Astrocyte (in vitro differentiated cells and primary cell): ENCODE results near the gene HOXB6. TPM values are rescaled to one million over a fixed set of nuclear protein-coding genes. Genes with fewer than 3 reads are reported as not detected.

Experiments used
- DNase-seq: peaks from one replicate; pipeline ENCODE4 v3.0.0-alpha.2; 2010; ENCODE audit warnings: low read depth
- FAIRE-seq: peaks from 2 replicates; lab custom pipeline; 2011; peaks lifted over from hg19 to GRCh38; lab: Jason Lieb, UNC
- H2AFZ ChIP-seq: 2 replicates; pipeline ENCODE4 v1.6.0; 2012; ENCODE audit warnings: low read depth, low read length, inconsistent platforms
- H3K27ac ChIP-seq: 2 replicates; pipeline ENCODE4 v1.5.1; 2011; ENCODE audit warnings: low read depth, low read length, inconsistent platforms
- H3K27me3 ChIP-seq: 2 replicates; pipeline ENCODE4 v1.6.0; 2011; ENCODE audit warnings: low read length, inconsistent platforms; ENCODE audit not compliant: insufficient read depth
- H3K36me3 ChIP-seq: 2 replicates; pipeline ENCODE4 v1.5.1; 2011; ENCODE audit warnings: low read length, inconsistent platforms; ENCODE audit not compliant: insufficient read depth
- H3K4me1 ChIP-seq: 2 replicates; pipeline ENCODE4 v1.5.1; 2011; ENCODE audit warnings: low read length, inconsistent platforms; ENCODE audit not compliant: insufficient read depth
- H3K4me2 ChIP-seq: 2 replicates; pipeline ENCODE4 v1.6.0; 2012; ENCODE audit warnings: low read length, inconsistent platforms
- H3K4me3 ChIP-seq: 2 replicates; pipeline ENCODE4 v1.5.1; 2011; ENCODE audit warnings: low read depth, mild to moderate bottlenecking, low read length, inconsistent platforms; ENCODE audit not compliant: insufficient read depth
- H3K79me2 ChIP-seq: 2 replicates; pipeline ENCODE4 v1.6.0; 2012; ENCODE audit warnings: mild to moderate bottlenecking, low read length, inconsistent platforms; ENCODE audit not compliant: insufficient read depth
- H3K9ac ChIP-seq: 2 replicates; pipeline ENCODE4 v1.6.0; 2012; ENCODE audit warnings: mild to moderate bottlenecking, low read length, inconsistent platforms
- H3K9me3 ChIP-seq: 2 replicates; pipeline ENCODE4 v1.5.1; 2012; ENCODE audit warnings: low read depth, mild to moderate bottlenecking, low read length, inconsistent platforms; ENCODE audit not compliant: insufficient read depth
- H4K20me1 ChIP-seq: 2 replicates; pipeline ENCODE4 v1.6.0; 2012; ENCODE audit warnings: low read length, inconsistent platforms; ENCODE audit not compliant: insufficient read depth
- H3K27ac Mint-ChIP-seq: one replicate; pipeline ENCODE4 v1.8.0; 2021; ENCODE audit warnings: mild to moderate bottlenecking, mixed read lengths; ENCODE audit not compliant: unreplicated experiment
- H3K27me3 Mint-ChIP-seq: one replicate; pipeline ENCODE4 v1.8.0; 2021; ENCODE audit warnings: low read depth, mixed read lengths; ENCODE audit not compliant: unreplicated experiment
- H3K36me3 Mint-ChIP-seq: one replicate; pipeline ENCODE4 v1.8.0; 2021; ENCODE audit warnings: low read depth, mixed read lengths; ENCODE audit not compliant: unreplicated experiment
- H3K4me1 Mint-ChIP-seq: one replicate; pipeline ENCODE4 v1.8.0; 2021; ENCODE audit warnings: low read depth, mixed read lengths; ENCODE audit not compliant: unreplicated experiment
- H3K4me3 Mint-ChIP-seq: one replicate; pipeline ENCODE4 v1.8.0; 2021; ENCODE audit warnings: mild to moderate bottlenecking, moderate library complexity, mixed read lengths; ENCODE audit not compliant: unreplicated experiment
- H3K9me3 Mint-ChIP-seq: one replicate; pipeline ENCODE4 v1.8.0; 2021; ENCODE audit warnings: mild to moderate bottlenecking, mixed read lengths; ENCODE audit not compliant: unreplicated experiment
- EZH2 ChIP-seq: IDR thresholded peaks from 2 replicates; pipeline ENCODE4 v1.6.1; 2012; ENCODE audit warnings: mild to moderate bottlenecking, low read length, inconsistent platforms; ENCODE audit not compliant: insufficient read depth
- total RNA-seq: library from RNA; stranded (reverse); gene quantifications from 2 replicates; pipeline ENCODE4 v1.2.1, GENCODE V29; 2021
- TF ChIP-seq, protein P1 (sequence below): IDR thresholded peaks from 2 replicates; pipeline ENCODE4 v1.5.1; 2011; ENCODE audit warnings: low read depth, mild to moderate bottlenecking, inconsistent platforms, low read length, moderate library complexity; ENCODE audit not compliant: insufficient read depth

The HOXB6 gene
- total RNA-seq, 1 donor from 2014 or later: not detected

GRCh38 chr17:48569674-48570324 lies 35.0 kb downstream of the HOXB6 start:
- Histone ChIP-seq H3K27me3 (peaks cover 95% of the 10 kb centered on the region), H3K79me2 (peaks cover 98% of the 10 kb centered on the region), H3K9me3 (no peaks in the 10 kb centered on the region), H3K36me3 (no peaks in the 10 kb centered on the region), H3K27ac (peak overlapping the region; percentile 77), H3K4me2 (peak overlapping the region; percentile 80), H3K4me3 (no peak overlapping the region), H2AFZ (no peak overlapping the region), H4K20me1 (no peaks in the 10 kb centered on the region), H3K4me1 (peaks cover 25% of the 10 kb centered on the region), H3K9ac (peak overlapping the region; percentile 82)
- Mint-ChIP-seq H3K4me3 (no peak overlapping the region), H3K27me3 (no peaks in the 10 kb centered on the region), H3K9me3 (peaks cover 9% of the 10 kb centered on the region), H3K27ac (no peak overlapping the region), H3K4me1 (no peaks in the 10 kb centered on the region), H3K36me3 (no peaks in the 10 kb centered on the region)
- FAIRE-seq (no peak), DNase-seq (no peak)
- TF ChIP-seq, protein P1, sequence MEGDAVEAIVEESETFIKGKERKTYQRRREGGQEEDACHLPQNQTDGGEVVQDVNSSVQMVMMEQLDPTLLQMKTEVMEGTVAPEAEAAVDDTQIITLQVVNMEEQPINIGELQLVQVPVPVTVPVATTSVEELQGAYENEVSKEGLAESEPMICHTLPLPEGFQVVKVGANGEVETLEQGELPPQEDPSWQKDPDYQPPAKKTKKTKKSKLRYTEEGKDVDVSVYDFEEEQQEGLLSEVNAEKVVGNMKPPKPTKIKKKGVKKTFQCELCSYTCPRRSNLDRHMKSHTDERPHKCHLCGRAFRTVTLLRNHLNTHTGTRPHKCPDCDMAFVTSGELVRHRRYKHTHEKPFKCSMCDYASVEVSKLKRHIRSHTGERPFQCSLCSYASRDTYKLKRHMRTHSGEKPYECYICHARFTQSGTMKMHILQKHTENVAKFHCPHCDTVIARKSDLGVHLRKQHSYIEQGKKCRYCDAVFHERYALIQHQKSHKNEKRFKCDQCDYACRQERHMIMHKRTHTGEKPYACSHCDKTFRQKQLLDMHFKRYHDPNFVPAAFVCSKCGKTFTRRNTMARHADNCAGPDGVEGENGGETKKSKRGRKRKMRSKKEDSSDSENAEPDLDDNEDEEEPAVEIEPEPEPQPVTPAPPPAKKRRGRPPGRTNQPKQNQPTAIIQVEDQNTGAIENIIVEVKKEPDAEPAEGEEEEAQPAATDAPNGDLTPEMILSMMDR: no peak

GRCh38 chr17:48569240-48569582 lies 35.6 kb downstream of the HOXB6 start:
- peak overlapping the region; percentile 35 for H3K4me3 ChIP-seq
- peak overlapping the region; percentile 86 for H3K4me2 ChIP-seq
- H3K27ac Mint-ChIP-seq: no peak overlapping the region
- FAIRE-seq (no peak), DNase-seq (no peak)
- peaks cover 93% of the 10 kb centered on the region for H3K27me3 ChIP-seq
- no peaks in the 10 kb centered on the region for H3K27me3 Mint-ChIP-seq
- H3K4me1 ChIP-seq: peaks cover 21% of the 10 kb centered on the region
- no peaks in the 10 kb centered on the region for H3K9me3 ChIP-seq
- no peaks in the 10 kb centered on the region for H3K36me3 ChIP-seq
- peak overlapping the region; percentile 82 for H3K9ac ChIP-seq
- H3K79me2 ChIP-seq: peaks cover 96% of the 10 kb centered on the region
- H2AFZ ChIP-seq: no peak overlapping the region
- H4K20me1 ChIP-seq: no peaks in the 10 kb centered on the region
- H3K9me3 Mint-ChIP-seq: peaks cover 9% of the 10 kb centered on the region
- H3K4me1 Mint-ChIP-seq: no peaks in the 10 kb centered on the region
- no peaks in the 10 kb centered on the region for H3K36me3 Mint-ChIP-seq
- H3K27ac ChIP-seq: peak overlapping the region; percentile 52
- TF ChIP-seq, protein P1: no peak
- no peak for TF ChIP-seq EZH2
- H3K4me3 Mint-ChIP-seq: no peak overlapping the region

DNA sequence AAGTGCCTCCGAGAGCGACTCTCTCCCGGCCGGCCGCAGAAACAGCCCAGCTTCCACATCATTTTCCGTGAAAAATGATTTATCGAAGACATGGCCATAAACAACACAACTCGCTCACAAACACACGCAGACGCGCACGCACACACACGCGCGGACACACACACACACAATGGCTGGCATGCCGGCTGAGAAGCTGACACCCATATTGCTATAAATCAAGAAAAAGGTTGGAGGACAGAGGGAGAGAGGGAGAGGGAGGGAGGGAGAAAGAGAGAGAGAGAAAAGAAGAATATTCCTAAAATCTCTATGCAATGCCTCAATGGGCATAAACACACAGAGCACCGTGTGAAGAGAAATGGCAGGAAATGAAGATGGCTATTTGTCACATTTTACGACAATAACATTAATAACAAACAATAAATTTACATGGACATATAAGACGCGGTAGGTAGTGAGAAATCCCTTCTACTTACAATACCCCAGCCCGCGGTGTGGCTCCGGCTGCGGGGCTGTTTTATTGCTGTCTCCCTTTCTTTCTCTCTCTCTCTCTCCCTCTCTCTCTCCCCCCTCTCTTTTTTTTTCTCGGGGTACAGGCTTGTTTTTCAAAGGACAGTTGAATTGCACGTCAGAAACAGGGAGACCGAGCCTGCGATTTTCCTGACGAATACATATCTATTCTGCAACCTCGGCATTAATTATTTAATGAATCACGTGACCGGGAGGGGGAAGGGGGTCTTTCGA lies 36.1 kb downstream of the HOXB6 start:
- Histone ChIP-seq H2AFZ (no peak overlapping the region), H3K79me2 (peaks cover 95% of the 10 kb centered on the region), H3K4me3 (peak overlapping the region; percentile 35), H3K9ac (peak overlapping the region; percentile 62), H3K27me3 (peaks cover 89% of the 10 kb centered on the region), H3K36me3 (no peaks in the 10 kb centered on the region), H4K20me1 (no peaks in the 10 kb centered on the region), H3K27ac (peak overlapping the region; percentile 52), H3K4me2 (peak overlapping the region; percentile 86), H3K4me1 (peaks cover 21% of the 10 kb centered on the region), H3K9me3 (no peaks in the 10 kb centered on the region)
- H3K4me3 Mint-ChIP-seq: no peak overlapping the region
- peaks cover 3% of the 10 kb centered on the region for H3K27me3 Mint-ChIP-seq
- DNase-seq (no peak), FAIRE-seq (no peak)
- no peaks in the 10 kb centered on the region for H3K4me1 Mint-ChIP-seq
- peaks cover 11% of the 10 kb centered on the region for H3K9me3 Mint-ChIP-seq
- peak; percentile 81 for TF ChIP-seq EZH2
- TF ChIP-seq, protein P1: no peak
- peak overlapping the region; percentile 22 for H3K27ac Mint-ChIP-seq
- no peaks in the 10 kb centered on the region for H3K36me3 Mint-ChIP-seq
